ENCODE measurements around the gene DPP3. TPM values are rescaled to one million over a fixed set of nuclear protein-coding genes. Genes with fewer than 3 reads are reported as not detected.
"Not testable (repeated sequence)": the region's sequence is repeated elsewhere in the genome, so short reads cannot be mapped to it uniquely, and the experiment has no call there.

Gene DPP3
- total and polyA plus RNA-seq, 2 experiments from 2014 or later, result 21.9 to 44.9 TPM

- Histone ChIP-seq H3K27ac (peak within 1 kb of the TSS; percentile 94), H3K4me3 (peak within 1 kb of the TSS; percentile 82), H3K27me3 (no peaks in the 10 kb centered on the region), H3K9me3 (ENCODE audit: low read depth) (no peaks in the 10 kb centered on the region), H3K36me3 (peaks cover 13% of the 10 kb centered on the region), H3K4me1 (ENCODE audit: low read depth) (peaks cover 3% of the 10 kb centered on the region)
- TF ChIP-seq CTCF (IDR thresholded peaks at IDR 0.05; ENCODE audit: low read depth, low read length), result peak; percentile 80
- DNase-seq (ENCODE audit: low read depth in 1 of 2, low spot score in 1 of 2), result peak; percentile 94 to 95
Measured at GRCh38 chr11:66438504-66439466, 41.4 kb upstream of the DPP3 start, which contains the start of gene MRPL11. Gene MRPL11 (minus strand): TSS chr11:66438848. CDS start chr11:66438754, 94 bp downstream.

GRCh38 chr11:66440101-66440939 lies 39.9 kb upstream of the DPP3 start:
- not testable (repeated sequence) for DNase-seq (ENCODE audit: low read depth in 1 of 2, low spot score in 1 of 2); H3K4me3 ChIP-seq

GRCh38 chr11:66440940-66441282 lies 39.3 kb upstream of the DPP3 start:
- not testable (repeated sequence) for DNase-seq (ENCODE audit: low read depth in 1 of 2, low spot score in 1 of 2); H3K27ac ChIP-seq; H3K27me3 ChIP-seq; H3K36me3 ChIP-seq; H3K4me3 ChIP-seq; H3K9me3 ChIP-seq (ENCODE audit: low read depth); H3K4me1 ChIP-seq (ENCODE audit: low read depth)

More at GRCh38 chr11:66440101-66440939, 39.9 kb upstream of the DPP3 start:
- H3K27ac ChIP-seq; H3K36me3 ChIP-seq; H3K27me3 ChIP-seq; H3K4me1 ChIP-seq (ENCODE audit: low read depth); H3K9me3 ChIP-seq (ENCODE audit: low read depth): not testable (repeated sequence)

GRCh38 chr11:66443602-66444001 lies 36.6 kb upstream of the DPP3 start:
- no peak overlapping the region for H3K27ac ChIP-seq
- H3K4me3 ChIP-seq, result no peak overlapping the region
- TF ChIP-seq CTCF (IDR thresholded peaks at IDR 0.05; ENCODE audit: low read depth, low read length), result no peak
- peak in 1 of 2 donors; percentile 58 for DNase-seq (ENCODE audit: low read depth in 1 of 2, low spot score in 1 of 2)
- no peaks in the 10 kb centered on the region for H3K36me3 ChIP-seq
- H3K27me3 ChIP-seq, result no peaks in the 10 kb centered on the region
- no peaks in the 10 kb centered on the region for H3K4me1 ChIP-seq (ENCODE audit: low read depth)
- H3K9me3 ChIP-seq (ENCODE audit: low read depth), result no peaks in the 10 kb centered on the region

GRCh38 chr11:66447012-66447411 lies 33.2 kb upstream of the DPP3 start:
- DNase-seq (ENCODE audit: low read depth in 1 of 2, low spot score in 1 of 2), result no peak
- Histone ChIP-seq H3K27ac (no peak overlapping the region), H3K4me1 (ENCODE audit: low read depth) (no peaks in the 10 kb centered on the region), H3K4me3 (no peak overlapping the region), H3K27me3 (no peaks in the 10 kb centered on the region), H3K9me3 (ENCODE audit: low read depth) (no peaks in the 10 kb centered on the region), H3K36me3 (no peaks in the 10 kb centered on the region)
- no peak for TF ChIP-seq CTCF (IDR thresholded peaks at IDR 0.05; ENCODE audit: low read depth, low read length)

- no peaks in the 10 kb centered on the region for H3K27me3 ChIP-seq
- DNase-seq (ENCODE audit: low read depth in 1 of 2, low spot score in 1 of 2), result no peak
- no peaks in the 10 kb centered on the region for H3K9me3 ChIP-seq (ENCODE audit: low read depth)
- no peaks in the 10 kb centered on the region for H3K4me1 ChIP-seq (ENCODE audit: low read depth)
- no peak overlapping the region for H3K4me3 ChIP-seq
- no peak overlapping the region for H3K27ac ChIP-seq
- H3K36me3 ChIP-seq, result no peaks in the 10 kb centered on the region
- TF ChIP-seq CTCF (IDR thresholded peaks at IDR 0.05; ENCODE audit: low read depth, low read length), result no peak
Measured at GRCh38 chr11:66448523-66448922, 31.7 kb upstream of the DPP3 start.

Measured in cardiac muscle cell (in vitro differentiated cells and primary cell).